NB4 (cell line): ENCODE measurements around the gene FRY.

ENCODE experiments used
- DNase-seq: peaks from one replicate; pipeline ENCODE4 v3.0.0; 2010; ENCODE audit warnings: low read depth
- H3K4me3 ChIP-seq: one replicate; pipeline ENCODE4 v1.5.1; 2011; ENCODE audit warnings: mild to moderate bottlenecking, low read depth, low read length, moderate library complexity
- MAX ChIP-seq: IDR thresholded peaks from 2 replicates; pipeline ENCODE4 v1.6.1; 2011; ENCODE audit warnings: low read depth, low read length
- MYC ChIP-seq: IDR thresholded peaks from 2 replicates; pipeline ENCODE4 v1.6.1; 2011; ENCODE audit warnings: low read depth, low read length
- POLR2A ChIP-seq: IDR thresholded peaks from 2 replicates; pipeline ENCODE4 v1.6.1; 2011; ENCODE audit warnings: mild to moderate bottlenecking; ENCODE audit not compliant: insufficient read length; ENCODE audit errors: extremely low read depth
- TF ChIP-seq, protein P1 (sequence below): IDR thresholded peaks from one replicate; pipeline ENCODE4 v1.5.1; 2012; ENCODE audit warnings: low read depth, low read length

The FRY gene

GRCh38 chr13:32317716-32318465 lies 286.3 kb downstream of the FRY start:
- peak; percentile 39 for DNase-seq
- peak overlapping the region; percentile 87 for H3K4me3 ChIP-seq
- TF ChIP-seq MYC (no peak), POLR2A (no peak), MAX (no peak)

GRCh38 chr13:32320528-32320927 lies 289.0 kb downstream of the FRY start:
- no peak for TF ChIP-seq POLR2A
- no peak for TF ChIP-seq MYC
- TF ChIP-seq, protein P1, sequence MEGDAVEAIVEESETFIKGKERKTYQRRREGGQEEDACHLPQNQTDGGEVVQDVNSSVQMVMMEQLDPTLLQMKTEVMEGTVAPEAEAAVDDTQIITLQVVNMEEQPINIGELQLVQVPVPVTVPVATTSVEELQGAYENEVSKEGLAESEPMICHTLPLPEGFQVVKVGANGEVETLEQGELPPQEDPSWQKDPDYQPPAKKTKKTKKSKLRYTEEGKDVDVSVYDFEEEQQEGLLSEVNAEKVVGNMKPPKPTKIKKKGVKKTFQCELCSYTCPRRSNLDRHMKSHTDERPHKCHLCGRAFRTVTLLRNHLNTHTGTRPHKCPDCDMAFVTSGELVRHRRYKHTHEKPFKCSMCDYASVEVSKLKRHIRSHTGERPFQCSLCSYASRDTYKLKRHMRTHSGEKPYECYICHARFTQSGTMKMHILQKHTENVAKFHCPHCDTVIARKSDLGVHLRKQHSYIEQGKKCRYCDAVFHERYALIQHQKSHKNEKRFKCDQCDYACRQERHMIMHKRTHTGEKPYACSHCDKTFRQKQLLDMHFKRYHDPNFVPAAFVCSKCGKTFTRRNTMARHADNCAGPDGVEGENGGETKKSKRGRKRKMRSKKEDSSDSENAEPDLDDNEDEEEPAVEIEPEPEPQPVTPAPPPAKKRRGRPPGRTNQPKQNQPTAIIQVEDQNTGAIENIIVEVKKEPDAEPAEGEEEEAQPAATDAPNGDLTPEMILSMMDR: no peak
- no peak for TF ChIP-seq MAX
- H3K4me3 ChIP-seq: no peak overlapping the region
- no peak for DNase-seq

DNA sequence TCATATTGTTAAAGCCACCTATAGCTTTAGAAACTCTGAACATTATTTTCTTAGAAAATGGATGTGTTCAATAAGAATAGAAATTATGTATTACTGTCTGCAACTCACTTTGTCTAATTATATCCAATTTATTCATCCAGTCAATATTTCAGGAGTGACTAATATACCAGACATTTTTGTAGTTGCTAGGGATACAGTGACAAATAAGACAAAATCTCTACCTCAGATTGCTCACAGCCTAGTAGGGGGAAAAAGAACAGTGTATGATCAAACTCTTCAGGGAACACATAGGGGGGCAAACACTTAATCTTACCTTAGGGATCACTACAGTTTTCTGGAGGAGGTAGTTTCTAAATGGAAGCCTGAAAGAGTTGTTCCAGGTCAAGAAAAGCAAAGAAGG lies 292.3 kb downstream of the FRY start:
- no peak for TF ChIP-seq POLR2A
- TF ChIP-seq MAX: no peak
- TF ChIP-seq, protein P1: no peak
- TF ChIP-seq MYC: no peak
- DNase-seq: no peak
- no peak overlapping the region for H3K4me3 ChIP-seq

- H3K4me3 ChIP-seq: no peak overlapping the region
- TF ChIP-seq MAX: no peak
- no peak for TF ChIP-seq POLR2A
- TF ChIP-seq, protein P1: no peak
- TF ChIP-seq MYC: no peak
- no peak for DNase-seq
Observed at GRCh38 chr13:32330441-32330840, 298.9 kb downstream of the FRY start.

GRCh38 chr13:32334671-32335070 lies 303.1 kb downstream of the FRY start:
- DNase-seq: no peak
- TF ChIP-seq MYC (no peak), POLR2A (no peak)
- no peak overlapping the region for H3K4me3 ChIP-seq

GRCh38 chr13:32340914-32341313 lies 309.3 kb downstream of the FRY start:
- TF ChIP-seq MYC (no peak), POLR2A (no peak), MAX (no peak)
- TF ChIP-seq, protein P1: no peak
- peak; percentile 61 for DNase-seq
- H3K4me3 ChIP-seq: no peak overlapping the region

- DNase-seq: no peak
- TF ChIP-seq, protein P1: no peak
- TF ChIP-seq MYC (no peak), POLR2A (no peak), MAX (no peak)
Observed at GRCh38 chr13:32347651-32348050, 316.1 kb downstream of the FRY start.

More at GRCh38 chr13:32347651-32348050, 316.1 kb downstream of the FRY start:
- H3K4me3 ChIP-seq: no peak overlapping the region
